Mucosa of descending colon (tissue), 3 donors: Measurements from ENCODE around the gene CARD19. TPM values are rescaled to one million over a fixed set of nuclear protein-coding genes. Genes with fewer than 3 reads are reported as not detected.

Experiments
- ATAC-seq: fragments of 200-7000 bp; cut with Tn5 transposase; one replicate; pipeline ENCODE4 v1.9.1; 2020; ENCODE audit warnings: mild to moderate bottlenecking, moderate library complexity
- DNase-seq, 3 donors: peaks; one replicate each; pipeline ENCODE4 v3.0.0-alpha.2; 2020
- H3K36me3 ChIP-seq: fragments of 200-600 bp; one replicate; pipeline ENCODE4 v1.8.0; 2021; ENCODE audit warnings: low read depth, mild to moderate bottlenecking
- H3K4me1 ChIP-seq: fragments of 200-600 bp; one replicate; pipeline ENCODE4 v1.8.0; 2021; ENCODE audit warnings: low read depth, mild to moderate bottlenecking
- H3K4me3 ChIP-seq: fragments of 200-600 bp; one replicate; pipeline ENCODE4 v1.8.0; 2021; ENCODE audit warnings: mild to moderate bottlenecking
- H3K9me3 ChIP-seq: fragments of 200-600 bp; one replicate; pipeline ENCODE4 v1.8.0; 2021; ENCODE audit warnings: mild to moderate bottlenecking
- CTCF ChIP-seq: fragments of 200-600 bp; IDR thresholded peaks from one replicate; pipeline ENCODE4 v1.8.0; 2022; ENCODE audit warnings: antibody characterized with exemption, mild to moderate bottlenecking
- intact Hi-C, 2 donors: fragments of 100-400 bp; cut with DNase I in 1 of 2; cut with micrococcal nuclease in 1 of 2; formaldehyde crosslinking; loops; one replicate each; pipeline versions ENCODE4 v1.11.0 to v1.11.1; 2022; cut with DNase I, micrococcal nuclease
- total RNA-seq, 3 donors: library from RNA; stranded (reverse); fragmentation: NEBNext Ultra II Directional in 2 of 3; extraction: Animal tissue kit (Norgen Biotek cat#: 25700) in 2 of 3; gene quantifications; one replicate each; pipeline versions ENCODE4 v1.2.1 to v1.2.4, GENCODE V29; 2021 to 2023
- donor health status: DM: no; HTN: no; CAD: no; lungs with moderate emphysema.
- donor health status: DM: no; HTN: no; CAD: no.
- donor health status: DM: no; HTN: yes; CAD: no.

CARD19 gene
- total RNA-seq, 3 donors from 2014 or later, result 39.1 to 47.8 (median 44.2) TPM

- intact Hi-C loops, result no loop called here
- peak in 2 of 3 donors; percentile 14 to 39 for DNase-seq
- Histone ChIP-seq H3K4me3 (no peak overlapping the region), H3K4me1 (no peaks in the 10 kb centered on the region), H3K9me3 (no peaks in the 10 kb centered on the region), H3K36me3 (no peaks in the 10 kb centered on the region)
- TF ChIP-seq CTCF, result no peak
- ATAC-seq, result no peak
Measured at GRCh38 chr9:93079371-93079770, 16.6 kb upstream of the CARD19 start.

GRCh38 chr9:93080406-93080805 is 15.6 kb upstream of the CARD19 start:
- no peak for ATAC-seq
- Histone ChIP-seq H3K36me3 (no peaks in the 10 kb centered on the region), H3K9me3 (no peaks in the 10 kb centered on the region), H3K4me1 (no peaks in the 10 kb centered on the region), H3K4me3 (no peak overlapping the region)
- TF ChIP-seq CTCF, result no peak
- peak in 2 of 3 donors; percentile 4 to 23 for DNase-seq
- intact Hi-C loops, result no loop called here

GRCh38 chr9:93081081-93081529 is 14.9 kb upstream of the CARD19 start:
- TF ChIP-seq CTCF, result no peak
- intact Hi-C loops, result no loop called here
- H3K4me1 ChIP-seq, result no peaks in the 10 kb centered on the region
- DNase-seq (peak in 2 of 3 donors; percentile 3 to 22), ATAC-seq (no peak)
- H3K4me3 ChIP-seq, result no peak overlapping the region
- no peaks in the 10 kb centered on the region for H3K36me3 ChIP-seq
- no peaks in the 10 kb centered on the region for H3K9me3 ChIP-seq

GRCh38 chr9:93081931-93082330 is 14.1 kb upstream of the CARD19 start:
- no peaks in the 10 kb centered on the region for H3K4me1 ChIP-seq
- no peak for TF ChIP-seq CTCF
- no peak for DNase-seq
- no peak overlapping the region for H3K4me3 ChIP-seq
- intact Hi-C loops, result no loop called here
- no peaks in the 10 kb centered on the region for H3K9me3 ChIP-seq
- ATAC-seq, result no peak
- H3K36me3 ChIP-seq, result no peaks in the 10 kb centered on the region

- Histone ChIP-seq H3K4me3 (no peak overlapping the region), H3K36me3 (no peaks in the 10 kb centered on the region), H3K9me3 (no peaks in the 10 kb centered on the region), H3K4me1 (no peaks in the 10 kb centered on the region)
- no peak for ATAC-seq
- DNase-seq, result peak in 2 of 3 donors; percentile 12 to 45
- TF ChIP-seq CTCF, result no peak
- intact Hi-C loops, result no loop called here
Measured at GRCh38 chr9:93082841-93083411, 13.1 kb upstream of the CARD19 start.
